Upper lobe of left lung (tissue), 6 donors: ENCODE measurements around the gene COX4I1. TPM values are rescaled to one million over a fixed set of nuclear protein-coding genes. Genes with fewer than 3 reads are reported as not detected.
A peak's percentile ranks its signal among the peaks of the same experiment; 100 is the strongest.

Experiments used
- ATAC-seq, 2 donors: fragments of 200-7000 bp; cut with Tn5 transposase; one replicate each; pipeline ENCODE4 v1.9.1; 2022; ENCODE audit warnings: mild to moderate bottlenecking in 2 of 2, moderate library complexity in 2 of 2; ENCODE audit not compliant: low FRiP score in 2 of 2
- DNase-seq, 2 donors: peaks; one replicate each; pipeline ENCODE4 v3.0.0-alpha.2; 2019 to 2020
- H3K27ac ChIP-seq, 4 donors: fragments of 200-600 bp; sonication (generic); one replicate each; pipeline ENCODE4 v1.5.1; 2016 to 2019
- H3K27me3 ChIP-seq, 4 donors: fragments of 200-600 bp; sonication (generic); one replicate each; pipeline ENCODE4 v1.5.1; 2017 to 2019
- H3K36me3 ChIP-seq, 4 donors: fragments of 200-600 bp; sonication (generic); one replicate each; pipeline ENCODE4 v1.5.1; 2016 to 2019
- H3K4me1 ChIP-seq, 4 donors: fragments of 200-600 bp; sonication (generic); one replicate each; pipeline ENCODE4 v1.5.1; 2018 to 2019
- H3K4me3 ChIP-seq, 4 donors: fragments of 200-600 bp; sonication (generic); one replicate each; pipeline ENCODE4 v1.5.1; 2017 to 2019; ENCODE audit warnings: mild to moderate bottlenecking in 2 of 4, moderate library complexity in 1 of 4
- H3K9me3 ChIP-seq, 4 donors: fragments of 200-600 bp; sonication (generic); one replicate each; pipeline ENCODE4 v1.5.1; 2018 to 2019
- CTCF ChIP-seq, 6 experiments: fragments of 450-650 bp in 4 of 6; fragments of 200-600 bp in 2 of 6; sonication (generic) in 2 of 6; IDR thresholded peaks; one replicate each; pipeline ENCODE4 v1.5.1; 2016 to 2019; ENCODE audit warnings: antibody characterized with exemption in 6 of 6
- EP300 ChIP-seq, 4 donors: sonication (generic); formaldehyde crosslinking; IDR thresholded peaks; one replicate each; pipeline ENCODE4 v1.5.1; 2017; ENCODE audit warnings: antibody characterized with exemption in 4 of 4, control low read depth in 2 of 4
- POLR2A ChIP-seq, 4 donors: fragments of 450-650 bp; IDR thresholded peaks; one replicate each; pipeline ENCODE4 v1.5.1; 2016 to 2017; ENCODE audit warnings: antibody characterized with exemption in 4 of 4, mild to moderate bottlenecking in 2 of 4
- POLR2AphosphoS5 ChIP-seq, 2 donors: sonication (generic); formaldehyde crosslinking; IDR thresholded peaks; one replicate each; pipeline ENCODE4 v1.5.1; 2017; ENCODE audit warnings: antibody characterized with exemption in 2 of 2
- WGBS, 2 donors: methylation state at CpG; one replicate each; pipeline ENCODE4 v1.1.5; 2017 to 2018; 5-methylcytosine and 5-hydroxymethylcytosine counted together
- small RNA-seq, 4 donors: library from RNA; depleted of rRNA; stranded (forward); fragments of <200 nt; gene quantifications; one replicate each; pipeline ENCODE3, GENCODE V24; 2016
- total RNA-seq, 6 donors: library from RNA; depleted of rRNA in 4 of 6; stranded (reverse); fragments of >200 nt in 4 of 6; gene quantifications; one replicate each; pipeline versions ENCODE4 v1.1.0 to v1.2.1, GENCODE V29; 2016 to 2021
- donor health status: DM: no; HTN: no; CAD: no; lungs with moderate emphysema.
- donor health status: DM: no; HTN: yes; CAD: no; lungs with severe emphysema.

The COX4I1 gene
- total RNA-seq, 6 donors from 2014 or later = 160 to 490 (median 439) TPM

- TF ChIP-seq CTCF (IDR thresholded peaks at IDR 0.05) (no peak), EP300 (IDR thresholded peaks at IDR 0.05) (no peak), POLR2AphosphoS5 (IDR thresholded peaks at IDR 0.05) (no peak), POLR2A (IDR thresholded peaks at IDR 0.05) (no peak)
- ATAC-seq (peak in 1 of 2 donors; percentile 41), DNase-seq (no peak)
- Histone ChIP-seq H3K36me3 (no peaks in the 10 kb centered on the region), H3K27ac (peak overlapping the region in 2 of 4 donors; percentile 26 to 40), H3K9me3 (no peaks in the 10 kb centered on the region), H3K4me1 (peaks cover 0 to 3% (median 0%) of the 10 kb centered on the region in 4 donors), H3K27me3 (no peaks in the 10 kb centered on the region), H3K4me3 (no peak overlapping the region)
- WGBS, 2 donors = 67 to 74% methylated on average over 16 of the region's 16 CpGs
These were observed 54.4 kb downstream of the COX4I1 start for GRCh38 chr16:85853547-85854545.

GRCh38 chr16:85854935-85855334, 55.4 kb downstream of the COX4I1 start:
- Histone ChIP-seq H3K36me3 (no peaks in the 10 kb centered on the region), H3K27me3 (no peaks in the 10 kb centered on the region), H3K4me1 (peaks cover 0 to 3% (median 0%) of the 10 kb centered on the region in 4 donors), H3K4me3 (no peak overlapping the region), H3K9me3 (no peaks in the 10 kb centered on the region), H3K27ac (no peak overlapping the region)
- TF ChIP-seq EP300 (IDR thresholded peaks at IDR 0.05) = no peak
- TF ChIP-seq POLR2AphosphoS5 (IDR thresholded peaks at IDR 0.05) = no peak
- no peak for TF ChIP-seq POLR2A (IDR thresholded peaks at IDR 0.05)
- WGBS, 2 donors = 92 to 100% methylated on average over 1 of the region's 1 CpG
- ATAC-seq (no peak), DNase-seq (no peak)

GRCh38 chr16:85856079-85856478, 56.6 kb downstream of the COX4I1 start:
- no peak for TF ChIP-seq POLR2A (IDR thresholded peaks at IDR 0.05)
- TF ChIP-seq EP300 (IDR thresholded peaks at IDR 0.05) = no peak
- no peak for TF ChIP-seq POLR2AphosphoS5 (IDR thresholded peaks at IDR 0.05)
- no peak for TF ChIP-seq CTCF (IDR thresholded peaks at IDR 0.05)
- no peak for DNase-seq
- Histone ChIP-seq H3K9me3 (no peaks in the 10 kb centered on the region), H3K4me1 (peaks cover 0 to 3% (median 0%) of the 10 kb centered on the region in 4 donors), H3K27ac (no peak overlapping the region), H3K4me3 (no peak overlapping the region), H3K36me3 (no peaks in the 10 kb centered on the region), H3K27me3 (no peaks in the 10 kb centered on the region)
- no peak for ATAC-seq
- WGBS, 2 donors = 77 to 86% methylated on average over 6 of the region's 6 CpGs

- Histone ChIP-seq H3K27ac (no peak overlapping the region), H3K27me3 (no peaks in the 10 kb centered on the region), H3K36me3 (no peaks in the 10 kb centered on the region), H3K4me1 (peaks cover 0 to 3% (median 0%) of the 10 kb centered on the region in 4 donors), H3K4me3 (no peak overlapping the region), H3K9me3 (no peaks in the 10 kb centered on the region)
- TF ChIP-seq EP300 (IDR thresholded peaks at IDR 0.05) (no peak), CTCF (IDR thresholded peaks at IDR 0.05) (no peak), POLR2A (IDR thresholded peaks at IDR 0.05) (no peak), POLR2AphosphoS5 (IDR thresholded peaks at IDR 0.05) (no peak)
- no peak for DNase-seq
- 61 to 68% methylated on average over 5 of the region's 5 CpGs for WGBS, 2 donors
- ATAC-seq = no peak
These were observed 57.1 kb downstream of the COX4I1 start for GRCh38 chr16:85856585-85856984.

Small RNAs within 50 kb of the gene (small RNA-seq; reads per million reads assigned to genes)
- gene RNU1-103P = 0 reads per million in 4 donors

Other genes starting within 250 kb of the COX4I1 start
- 100 to 1,000 TPM in 2 of 6 donors, 10 to 100 TPM in 4; 80.2 to 332 (median 90.8) TPM for gene GSE1, start 186.4 kb upstream of the COX4I1 start, total RNA-seq
- gene GINS2, start 110.7 kb upstream of the COX4I1 start, total RNA-seq = under 1 TPM in 4 of 6 donors, not detected in 2; 0.39 to 0.91 (median 0.75) TPM
- 1 to 10 TPM in 5 of 6 donors, not detected in 1; 1.2 to 6.3 (median 4.1) TPM for gene C16orf74, start 48.6 kb upstream of the COX4I1 start, total RNA-seq
- 10 to 100 TPM; 15.8 to 39.8 (median 25.6) TPM for gene EMC8, start 151 bp upstream of the COX4I1 start, total RNA-seq
- 100 to 1,000 TPM in 1 of 6 donors, 10 to 100 TPM in 5; 41.5 to 141 (median 72.8) TPM for gene IRF8, start 99.5 kb downstream of the COX4I1 start, total RNA-seq